ENCODE data around the gene UBE2G2. TPM values are rescaled to one million over a fixed set of nuclear protein-coding genes. Genes with fewer than 3 reads are reported as not detected.

Gene UBE2G2
- total RNA-seq, 1 experiment from 2014 or later: 121 TPM

GRCh38 chr21:44765231-44766013, 36.2 kb downstream of the UBE2G2 start:
- Histone ChIP-seq H2BK15ac (ENCODE audit: low read depth, low read length) (no peak overlapping the region), H3K14ac (ENCODE audit: insufficient read depth, low read length) (peak overlapping the region; percentile 39; the same call in 1 of the 2 replicates), H3K23me2 (ENCODE audit: insufficient read length, low read depth, low read length, poor library complexity, severe bottlenecking) (no peaks in the 10 kb centered on the region), H3K4me2 (ENCODE audit: insufficient read depth, insufficient read length, low read length) (no peak overlapping the region), H2BK12ac (ENCODE audit: insufficient read length, low read depth, low read length) (no peak overlapping the region), H2BK120ac (ENCODE audit: low read depth, low read length, poor library complexity, severe bottlenecking) (no peak overlapping the region), H4K91ac (ENCODE audit: insufficient read length, low read depth, low read length) (no peak overlapping the region), H2AK5ac (ENCODE audit: insufficient read length, low read length) (no peak overlapping the region), H3K18ac (ENCODE audit: insufficient read length, low read depth, low read length) (no peak overlapping the region), H3K9ac (ENCODE audit: extremely low read depth, insufficient read length, low read length) (no peak overlapping the region), H4K5ac (ENCODE audit: insufficient read length, low read depth, low read length) (no peak overlapping the region), H3K4ac (ENCODE audit: low read depth, low read length) (no peak overlapping the region), H3K79me2 (ENCODE audit: insufficient read depth, low read length) (no peaks in the 10 kb centered on the region), H3K27ac (ENCODE audit: insufficient read length, low read depth, low read length) (no peak overlapping the region), H2BK20ac (ENCODE audit: low read depth, low read length, poor library complexity, severe bottlenecking) (no peak overlapping the region), H4K8ac (replicated peaks; ENCODE audit: insufficient read length, low read depth, low read length) (no peak overlapping the region), H3K9me3 (ENCODE audit: control insufficient read depth, low read depth, low read length) (no peaks in the 10 kb centered on the region), H2AFZ (ENCODE audit: low read length) (no peak overlapping the region), H2BK5ac (ENCODE audit: insufficient read length, low read length) (no peak overlapping the region), H4K20me1 (ENCODE audit: control insufficient read depth, insufficient read depth, insufficient read length) (no peaks in the 10 kb centered on the region), H3K79me1 (ENCODE audit: insufficient read depth, low read depth, low read length, poor library complexity, severe bottlenecking) (no peaks in the 10 kb centered on the region), H3T11ph (ENCODE audit: low read length) (no peak overlapping the region), H3K23ac (ENCODE audit: insufficient read length, low read depth, low read length) (no peak overlapping the region), H3K56ac (ENCODE audit: insufficient read length, low read depth, low read length) (no peak overlapping the region), H3K27me3 (ENCODE audit: insufficient read depth, low read length) (no peaks in the 10 kb centered on the region), H3K4me1 (ENCODE audit: insufficient read depth, low read length) (no peaks in the 10 kb centered on the region; the same call in 1 of the 2 replicates)
- no CpG with 5 or more reads among the region's 12 CpGs for WGBS (ENCODE audit: extremely low coverage, insufficient read length, low lambda C conversion rate)
- Mint-ChIP-seq H3K4me1 (peaks cover 52 to 62% of the 10 kb centered on the region in 2 experiments), H3K36me3 (ENCODE audit: insufficient read depth in 1 of 3, low read depth in 3 of 3) (peaks cover 4 to 18% (median 14%) of the 10 kb centered on the region in 3 experiments; a peak in 6 of 7 replicates), H3K27ac (peak overlapping the region; percentile 55 to 87 (median 83); a peak in 3 of 7 replicates), H3K4me3 (peak overlapping the region in 1 of 2 experiments; percentile 13; a peak in 1 of 5 replicates), H3K27me3 (ENCODE audit: low read depth) (peaks cover 1% of the 10 kb centered on the region; the same call in 1 of the 2 replicates), H3K9me3 (no peaks in the 10 kb centered on the region)
- TF ChIP-seq CTCF (conservative IDR thresholded peaks at IDR 0.05): no peak
- DNase-seq: no peak

Data from H9 (cell line).